Fibroblast of gingiva (primary cell): Measurements from ENCODE around the gene COL15A1.

Source experiments
- DNase-seq: peaks from one replicate; pipeline ENCODE4 v3.0.0-alpha.2; 2011; ENCODE audit warnings: low read depth

COL15A1 gene

GRCh38 chr9:99108131-99108530 lies 164.4 kb downstream of the COL15A1 start:
- no peak for DNase-seq

DNA sequence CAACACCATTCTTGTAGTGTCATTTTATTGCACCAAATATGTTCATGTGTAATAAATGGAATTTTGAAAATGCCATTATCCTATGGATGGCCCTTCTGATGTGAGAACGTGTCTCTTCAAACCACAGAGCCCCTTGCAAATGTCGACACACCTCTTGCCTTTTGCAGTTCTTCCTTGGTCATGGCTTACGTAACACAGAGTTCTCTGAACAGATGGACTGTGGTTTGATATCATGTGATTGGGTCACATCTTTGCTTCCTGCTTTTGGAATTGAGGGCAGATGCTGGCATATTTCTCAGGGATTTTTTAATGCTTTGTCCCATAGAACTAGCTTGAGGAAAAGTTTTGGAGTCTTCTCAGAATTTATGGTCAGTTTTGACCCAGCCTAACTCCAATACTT lies 165.8 kb downstream of the COL15A1 start:
- peak; percentile 74 for DNase-seq

DNA sequence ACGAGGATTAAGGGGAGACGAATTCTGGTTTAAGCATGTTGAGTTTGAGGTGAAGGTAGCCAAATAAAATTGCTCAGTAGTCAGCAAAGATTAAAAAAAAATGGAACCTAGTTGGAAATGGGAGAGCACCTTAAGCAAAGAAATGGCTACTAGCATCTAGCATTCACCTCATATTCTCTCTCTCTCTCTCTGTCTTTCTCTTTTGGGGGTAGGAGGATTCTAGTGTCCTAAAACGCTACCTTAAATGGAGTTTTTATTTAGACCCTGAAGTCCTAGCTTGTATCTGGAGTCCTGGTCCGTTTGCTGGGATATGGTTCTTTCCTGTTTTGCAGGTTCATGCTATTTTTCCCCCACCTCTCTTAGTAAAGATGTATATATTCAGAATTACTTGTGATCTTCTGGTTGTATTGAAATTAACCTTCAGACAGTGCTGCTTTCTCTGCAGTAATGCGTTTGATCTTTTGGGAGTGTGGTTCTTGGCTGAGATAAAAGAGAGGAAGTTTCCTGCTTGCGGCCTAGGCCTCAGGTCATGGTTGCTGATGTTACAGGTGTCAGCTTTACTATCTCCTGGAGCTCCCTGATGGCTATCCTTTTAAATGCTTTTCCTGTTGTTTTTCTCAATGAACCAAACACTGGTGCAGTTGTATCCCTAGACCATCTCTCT lies 169.2 kb downstream of the COL15A1 start:
- DNase-seq = no peak

DNA sequence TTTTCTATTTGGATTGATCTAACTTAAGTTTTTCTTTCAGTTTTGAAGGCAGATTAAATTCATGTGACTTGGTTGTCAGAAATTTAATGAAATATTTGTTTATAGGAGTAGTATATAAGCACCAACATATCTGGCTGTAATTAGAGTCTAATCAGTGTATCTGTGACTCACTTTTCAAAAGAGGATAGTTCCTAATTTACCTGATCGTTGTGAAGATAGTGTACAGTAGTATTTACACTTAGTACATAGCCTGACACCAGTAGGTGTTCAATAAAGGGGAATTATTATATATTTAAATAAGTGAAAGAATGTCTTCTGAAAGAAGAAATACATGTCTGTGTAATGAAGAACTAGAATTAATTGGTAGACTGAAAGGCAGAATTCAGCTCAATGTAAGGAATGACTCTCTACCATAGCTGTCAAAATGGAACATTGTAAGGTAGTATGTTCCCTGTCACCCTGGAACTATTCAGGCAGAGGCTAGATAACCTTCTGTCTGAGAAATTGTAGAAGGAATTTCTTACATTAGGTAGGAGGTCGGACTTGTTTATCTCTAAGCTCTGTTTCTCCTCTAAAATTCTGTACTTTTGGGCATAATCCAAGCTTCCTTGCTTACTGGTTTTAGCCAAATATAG lies 169.8 kb downstream of the COL15A1 start:
- no peak for DNase-seq

GRCh38 chr9:99114049-99114440 lies 170.3 kb downstream of the COL15A1 start:
- no peak for DNase-seq

DNA sequence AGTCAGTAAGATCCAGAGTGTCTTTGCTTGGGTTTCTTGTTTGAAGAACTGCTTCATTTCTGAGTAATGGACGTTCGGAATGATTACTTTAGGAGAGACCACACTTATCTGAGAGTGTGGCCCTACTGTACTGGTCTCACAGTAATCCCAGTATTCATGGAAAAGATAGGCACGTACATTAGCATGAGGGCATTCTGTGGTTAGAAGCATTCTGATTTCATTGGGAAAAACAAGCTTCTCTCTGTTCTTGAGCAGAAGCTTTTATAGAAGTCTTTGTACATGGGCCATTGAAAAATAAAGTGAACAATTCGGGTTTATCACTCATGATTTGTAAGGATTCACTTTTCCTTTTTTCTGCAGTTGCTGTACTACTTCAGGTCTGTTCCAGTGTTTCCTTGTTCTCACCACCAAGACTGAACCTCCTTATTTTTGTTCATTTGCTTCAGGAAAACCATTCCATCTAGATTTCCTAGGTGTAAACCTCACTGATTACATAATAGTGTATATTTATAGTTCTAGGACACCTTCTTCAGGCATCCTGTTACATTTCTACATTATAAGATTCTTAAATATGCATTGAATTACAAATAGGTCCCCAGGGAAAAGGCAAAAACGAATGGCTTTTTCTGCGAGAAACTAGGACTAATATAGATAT lies 171.3 kb downstream of the COL15A1 start:
- DNase-seq = no peak

DNA sequence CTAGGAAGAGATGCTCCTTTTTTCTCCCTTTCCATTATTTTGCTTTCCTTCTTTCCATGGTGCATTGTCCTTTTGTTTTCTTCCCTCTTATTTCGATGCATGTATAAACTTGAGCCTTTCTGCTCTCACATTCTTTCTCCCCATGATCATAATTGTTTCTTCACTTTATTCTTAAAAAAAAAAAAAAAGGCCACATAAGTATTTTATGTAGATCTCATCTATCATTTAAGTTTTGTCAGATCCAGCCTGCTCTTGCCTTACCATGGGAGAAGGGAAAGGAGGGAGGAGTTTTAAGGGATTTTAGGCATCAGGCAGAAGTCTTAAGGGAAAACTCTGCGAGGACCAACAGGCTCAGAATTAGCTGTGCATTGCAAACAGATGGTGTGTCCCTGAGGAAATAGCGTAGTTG lies 172.3 kb downstream of the COL15A1 start:
- DNase-seq = no peak

DNA sequence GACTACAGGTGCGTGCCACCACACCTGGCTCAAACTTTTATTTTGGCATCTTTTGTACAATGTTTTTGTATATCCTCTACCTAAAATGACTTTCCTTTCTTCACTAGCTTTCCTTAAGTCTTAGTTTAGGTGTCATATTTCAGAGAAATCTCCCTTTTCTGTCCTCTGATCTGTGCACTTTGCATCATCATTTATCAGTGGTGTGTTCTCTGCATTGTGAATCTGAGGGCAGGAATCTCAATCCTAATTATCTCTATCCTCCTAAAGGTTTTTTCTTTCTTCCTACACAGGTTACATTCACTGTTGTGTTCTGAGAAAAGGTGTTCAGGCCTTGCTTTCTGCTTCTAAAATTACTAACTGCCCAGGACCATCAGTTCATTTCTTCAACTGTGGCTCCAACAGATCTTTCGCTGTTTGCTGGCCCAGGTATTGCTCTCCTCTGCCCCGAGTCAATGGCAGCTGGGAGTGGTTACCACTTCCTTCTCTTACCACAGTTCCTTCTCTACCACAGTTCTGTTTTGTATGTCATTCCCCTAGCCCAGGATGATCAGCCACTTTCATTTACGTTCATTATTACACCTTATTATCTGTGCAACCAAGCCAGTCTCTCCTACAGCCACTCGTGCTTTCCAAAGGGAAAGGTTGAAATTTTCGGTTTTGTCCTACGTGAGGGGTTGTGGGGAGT lies 175.2 kb downstream of the COL15A1 start:
- no peak for DNase-seq

GRCh38 chr9:99119976-99120655 lies 176.4 kb downstream of the COL15A1 start:
- DNase-seq = no peak
